Activated CD8-positive, alpha-beta memory T cell treated with anti-CD3 and anti-CD28 coated beads for 4 hours (primary cell): ENCODE results near the gene GLS.
"Not testable (repeated sequence)": the region's sequence is repeated elsewhere in the genome, so short reads cannot be mapped to it uniquely, and the experiment has no call there.

Source experiments
- DNase-seq, 2 donors: peaks; one replicate each; pipeline ENCODE4 v3.0.0-alpha.2; 2020; ENCODE audit warnings: low read depth in 2 of 2

Gene GLS

GRCh38 chr2:190932514-190932913, 51.9 kb downstream of the GLS start:
- no peak for DNase-seq

GRCh38 chr2:190933361-190933760, 52.7 kb downstream of the GLS start:
- no peak for DNase-seq

GRCh38 chr2:190935054-190935453, 54.4 kb downstream of the GLS start:
- no peak for DNase-seq

- DNase-seq = no peak
These were observed 58.2 kb downstream of the GLS start for GRCh38 chr2:190938771-190939335.

- DNase-seq = no peak
These were observed 59.8 kb downstream of the GLS start for GRCh38 chr2:190940454-190940853.

- DNase-seq = no peak
These were observed 61.0 kb downstream of the GLS start for GRCh38 chr2:190941571-190941970.

GRCh38 chr2:190942697-190943096, 62.1 kb downstream of the GLS start:
- DNase-seq = no peak

GRCh38 chr2:190943706-190944105, 63.1 kb downstream of the GLS start:
- no peak for DNase-seq

GRCh38 chr2:190947141-190947540, 66.5 kb downstream of the GLS start:
- DNase-seq = no peak

GRCh38 chr2:190947711-190948251, 67.2 kb downstream of the GLS start:
- no peak for DNase-seq

- no peak for DNase-seq
These were observed 68.0 kb downstream of the GLS start for GRCh38 chr2:190948671-190949070.

- DNase-seq = no peak
These were observed 70.0 kb downstream of the GLS start for GRCh38 chr2:190950566-190950991.

- no peak for DNase-seq
These were observed 72.6 kb downstream of the GLS start for GRCh38 chr2:190953257-190953656.

GRCh38 chr2:190959911-190960788, 79.5 kb downstream of the GLS start:
- DNase-seq = no peak

- not testable (repeated sequence) for DNase-seq
These were observed 80.5 kb downstream of the GLS start for GRCh38 chr2:190961117-190961516.

- no peak for DNase-seq
These were observed 81.4 kb downstream of the GLS start for GRCh38 chr2:190961918-190962487.

- DNase-seq = no peak
These were observed 82.5 kb downstream of the GLS start for GRCh38 chr2:190963088-190963487.

GRCh38 chr2:190964170-190964795, 83.7 kb downstream of the GLS start:
- no peak for DNase-seq

- no peak for DNase-seq
These were observed 85.1 kb downstream of the GLS start for GRCh38 chr2:190965580-190966222.

GRCh38 chr2:190968522-190968921, 87.9 kb downstream of the GLS start:
- DNase-seq = no peak

GRCh38 chr2:190970160-190970559, 89.5 kb downstream of the GLS start:
- no peak for DNase-seq
